Measurements from ENCODE around the gene GPR151. TPM values are rescaled to one million over a fixed set of nuclear protein-coding genes. Genes with fewer than 3 reads are reported as not detected.
A peak's percentile ranks its signal among the peaks of the same experiment; 100 is the strongest.

GPR151 gene
- total RNA-seq, 1 donor from 2014 or later: not detected

GRCh38 chr5:146544232-146544631 is 28.2 kb upstream of the GPR151 start:
- peaks cover 5% of the 10 kb centered on the region for H3K4me1 Mint-ChIP-seq (ENCODE audit: low read depth, unreplicated experiment)
- no peaks in the 10 kb centered on the region for H4K20me1 ChIP-seq (ENCODE audit: insufficient read depth, low read length)
- no peak overlapping the region for H3K4me3 ChIP-seq (ENCODE audit: insufficient read depth, low read depth, low read length)
- H3K9me3 ChIP-seq (ENCODE audit: insufficient read depth, low read depth, low read length): no peaks in the 10 kb centered on the region
- FAIRE-seq (no peak), DNase-seq (ENCODE audit: low read depth) (no peak)
- H3K27me3 ChIP-seq (ENCODE audit: insufficient read depth, low read length): no peaks in the 10 kb centered on the region
- no peaks in the 10 kb centered on the region for H3K4me1 ChIP-seq (ENCODE audit: insufficient read depth, low read length)
- no peak overlapping the region for H3K4me2 ChIP-seq (ENCODE audit: low read length)
- no peak overlapping the region for H3K4me3 Mint-ChIP-seq (ENCODE audit: unreplicated experiment)
- peaks cover 2% of the 10 kb centered on the region for H3K27me3 Mint-ChIP-seq (ENCODE audit: low read depth, unreplicated experiment)
- TF ChIP-seq CTCF (IDR thresholded peaks at IDR 0.05; ENCODE audit: insufficient read depth, low read depth, low read length) (no peak), EZH2 (IDR thresholded peaks at IDR 0.05; ENCODE audit: insufficient read depth, low read length) (no peak)
- no peaks in the 10 kb centered on the region for H3K79me2 ChIP-seq (ENCODE audit: insufficient read depth, low read length)
- no peak overlapping the region for H2AFZ ChIP-seq (ENCODE audit: low read depth, low read length)
- no peaks in the 10 kb centered on the region for H3K9me3 Mint-ChIP-seq (ENCODE audit: unreplicated experiment)
- no peak overlapping the region for H3K9ac ChIP-seq (ENCODE audit: low read length)
- H3K36me3 Mint-ChIP-seq (ENCODE audit: low read depth, unreplicated experiment): no peaks in the 10 kb centered on the region
- H3K36me3 ChIP-seq (ENCODE audit: insufficient read depth, low read length): no peaks in the 10 kb centered on the region
- H3K27ac Mint-ChIP-seq (ENCODE audit: unreplicated experiment): no peak overlapping the region
- no peak overlapping the region for H3K27ac ChIP-seq (ENCODE audit: low read depth, low read length)

- no peaks in the 10 kb centered on the region for H3K79me2 ChIP-seq (ENCODE audit: insufficient read depth, low read length)
- H3K4me3 Mint-ChIP-seq (ENCODE audit: unreplicated experiment): no peak overlapping the region
- H3K4me1 Mint-ChIP-seq (ENCODE audit: low read depth, unreplicated experiment): peaks cover 5% of the 10 kb centered on the region
- no peak overlapping the region for H2AFZ ChIP-seq (ENCODE audit: low read depth, low read length)
- H3K4me3 ChIP-seq (ENCODE audit: insufficient read depth, low read depth, low read length): no peak overlapping the region
- no peak for FAIRE-seq
- H3K4me2 ChIP-seq (ENCODE audit: low read length): no peak overlapping the region
- H3K9me3 Mint-ChIP-seq (ENCODE audit: unreplicated experiment): no peaks in the 10 kb centered on the region
- TF ChIP-seq EZH2 (IDR thresholded peaks at IDR 0.05; ENCODE audit: insufficient read depth, low read length): no peak
- TF ChIP-seq CTCF (IDR thresholded peaks at IDR 0.05; ENCODE audit: insufficient read depth, low read depth, low read length): peak; percentile 88
- no peaks in the 10 kb centered on the region for H3K4me1 ChIP-seq (ENCODE audit: insufficient read depth, low read length)
- no peaks in the 10 kb centered on the region for H3K36me3 Mint-ChIP-seq (ENCODE audit: low read depth, unreplicated experiment)
- no peaks in the 10 kb centered on the region for H3K9me3 ChIP-seq (ENCODE audit: insufficient read depth, low read depth, low read length)
- H3K27ac Mint-ChIP-seq (ENCODE audit: unreplicated experiment): no peak overlapping the region
- no peak overlapping the region for H3K27ac ChIP-seq (ENCODE audit: low read depth, low read length)
- peaks cover 5% of the 10 kb centered on the region for H3K27me3 Mint-ChIP-seq (ENCODE audit: low read depth, unreplicated experiment)
- H3K36me3 ChIP-seq (ENCODE audit: insufficient read depth, low read length): no peaks in the 10 kb centered on the region
- DNase-seq (ENCODE audit: low read depth): peak; percentile 41
- H3K9ac ChIP-seq (ENCODE audit: low read length): no peak overlapping the region
- H3K27me3 ChIP-seq (ENCODE audit: insufficient read depth, low read length): no peaks in the 10 kb centered on the region
- H4K20me1 ChIP-seq (ENCODE audit: insufficient read depth, low read length): no peaks in the 10 kb centered on the region
These were observed 26.2 kb upstream of the GPR151 start for GRCh38 chr5:146541958-146542849.

- Histone ChIP-seq H3K27me3 (ENCODE audit: insufficient read depth, low read length) (no peaks in the 10 kb centered on the region), H3K27ac (ENCODE audit: low read depth, low read length) (no peak overlapping the region), H3K4me1 (ENCODE audit: insufficient read depth, low read length) (no peaks in the 10 kb centered on the region), H2AFZ (ENCODE audit: low read depth, low read length) (no peak overlapping the region), H3K9me3 (ENCODE audit: insufficient read depth, low read depth, low read length) (no peaks in the 10 kb centered on the region), H3K9ac (ENCODE audit: low read length) (no peak overlapping the region), H3K79me2 (ENCODE audit: insufficient read depth, low read length) (no peaks in the 10 kb centered on the region), H4K20me1 (ENCODE audit: insufficient read depth, low read length) (no peaks in the 10 kb centered on the region), H3K4me2 (ENCODE audit: low read length) (no peak overlapping the region), H3K36me3 (ENCODE audit: insufficient read depth, low read length) (no peaks in the 10 kb centered on the region), H3K4me3 (ENCODE audit: insufficient read depth, low read depth, low read length) (no peak overlapping the region)
- no peaks in the 10 kb centered on the region for H3K9me3 Mint-ChIP-seq (ENCODE audit: unreplicated experiment)
- DNase-seq (ENCODE audit: low read depth): peak; percentile 37
- no peak overlapping the region for H3K4me3 Mint-ChIP-seq (ENCODE audit: unreplicated experiment)
- H3K4me1 Mint-ChIP-seq (ENCODE audit: low read depth, unreplicated experiment): peaks cover 5% of the 10 kb centered on the region
- H3K27me3 Mint-ChIP-seq (ENCODE audit: low read depth, unreplicated experiment): peaks cover 3% of the 10 kb centered on the region
- H3K27ac Mint-ChIP-seq (ENCODE audit: unreplicated experiment): peak overlapping the region; percentile 28
- FAIRE-seq: no peak
- no peak for TF ChIP-seq CTCF (IDR thresholded peaks at IDR 0.05; ENCODE audit: insufficient read depth, low read depth, low read length)
- no peak for TF ChIP-seq EZH2 (IDR thresholded peaks at IDR 0.05; ENCODE audit: insufficient read depth, low read length)
- no peaks in the 10 kb centered on the region for H3K36me3 Mint-ChIP-seq (ENCODE audit: low read depth, unreplicated experiment)
These were observed 24.4 kb upstream of the GPR151 start for GRCh38 chr5:146540414-146540813.

Data from astrocyte (in vitro differentiated cells and primary cell).